SK-N-SH treated with all-trans-retinoic acid at 6 μM for 48 hours (cell line): ENCODE measurements around the gene RBM39.
"Not testable (repeated sequence)": the region's sequence is repeated elsewhere in the genome, so short reads cannot be mapped to it uniquely, and the experiment has no call there.

Source experiments
- ATAC-seq: fragments of 200-7000 bp; cut with Tn5 transposase; 3 replicates; pipeline ENCODE4 v1.9.1; 2020; ENCODE audit warnings: mild to moderate bottlenecking, moderate library complexity
- ARNTL ChIP-seq: fragments of 450-650 bp; formaldehyde crosslinking; IDR thresholded peaks from 2 replicates; pipeline ENCODE4 v1.5.0; 2020; ENCODE audit warnings: low read depth, mild to moderate bottlenecking, moderate library complexity, borderline replicate concordance
- BACH2 ChIP-seq: fragments of 250-450 bp; sonication (Bioruptor Pico); IDR thresholded peaks from 2 replicates; pipeline ENCODE4 v1.9.0; 2021; ENCODE audit warnings: mild to moderate bottlenecking, borderline replicate concordance
- ESRRG ChIP-seq: fragments of 250-450 bp; sonication (Bioruptor Pico); IDR thresholded peaks from 2 replicates; pipeline ENCODE4 v1.6.1; 2021; ENCODE audit warnings: mild to moderate bottlenecking
- GLIS3 ChIP-seq: fragments of 250-450 bp; sonication (Bioruptor Pico); IDR thresholded peaks from 2 replicates; pipeline ENCODE4 v1.5.0; 2020; ENCODE audit warnings: mild to moderate bottlenecking, moderate library complexity
- ISL1 ChIP-seq: fragments of 250-450 bp; sonication (Bioruptor Pico); IDR thresholded peaks from 2 replicates; pipeline ENCODE4 v2.1.2; 2022; ENCODE audit warnings: mild to moderate bottlenecking, moderate library complexity
- OSR1 ChIP-seq: fragments of 250-450 bp; sonication (Bioruptor Pico); IDR thresholded peaks from 2 replicates; pipeline ENCODE4 v1.8.0; 2022; ENCODE audit warnings: moderate library complexity, mild to moderate bottlenecking, inconsistent platforms
- PPARA ChIP-seq: fragments of 250-450 bp; sonication (Bioruptor Pico); IDR thresholded peaks from 2 replicates; pipeline ENCODE4 v1.5.0; 2020; ENCODE audit warnings: mild to moderate bottlenecking, borderline replicate concordance
- RARB ChIP-seq: fragments of 250-450 bp; sonication (Bioruptor Pico); IDR thresholded peaks from 2 replicates; pipeline ENCODE4 v1.8.0; 2021; ENCODE audit warnings: mild to moderate bottlenecking, moderate library complexity
- TCF4 ChIP-seq: fragments of 250-450 bp; sonication (Bioruptor Pico); IDR thresholded peaks from 2 replicates; pipeline ENCODE4 v1.8.0; 2021; ENCODE audit warnings: mild to moderate bottlenecking, moderate library complexity, borderline replicate concordance
- TOX ChIP-seq: fragments of 250-450 bp; sonication (Bioruptor Pico); IDR thresholded peaks from 2 replicates; pipeline ENCODE4 v1.8.0; 2021; ENCODE audit warnings: mild to moderate bottlenecking, moderate library complexity, borderline replicate concordance
- ZC3H10 ChIP-seq: fragments of 250-450 bp; sonication (Bioruptor Pico); IDR thresholded peaks from 2 replicates; pipeline ENCODE4 v1.5.1; 2021; ENCODE audit warnings: mild to moderate bottlenecking, moderate library complexity
- ZFP3 ChIP-seq: fragments of 250-450 bp; sonication (Bioruptor Pico); IDR thresholded peaks from 2 replicates; pipeline ENCODE4 v1.5.0; 2020; ENCODE audit warnings: mild to moderate bottlenecking, moderate library complexity
- ZFP30 ChIP-seq: fragments of 450-650 bp; formaldehyde crosslinking; IDR thresholded peaks from 2 replicates; pipeline ENCODE4 v1.5.0; 2022; ENCODE audit warnings: mild to moderate bottlenecking, moderate library complexity
- ZNF565 ChIP-seq: fragments of 450-650 bp; formaldehyde crosslinking; conservative IDR thresholded peaks from 2 replicates; pipeline ENCODE4 v1.5.0; 2020; ENCODE audit warnings: low read depth, mild to moderate bottlenecking, moderate library complexity
- ZNF70 ChIP-seq: fragments of 450-650 bp; formaldehyde crosslinking; IDR thresholded peaks from 2 replicates; pipeline ENCODE4 v1.5.0; 2020; ENCODE audit warnings: mild to moderate bottlenecking, moderate library complexity
- ZNF8 ChIP-seq: fragments of 450-650 bp; formaldehyde crosslinking; IDR thresholded peaks from 2 replicates; pipeline ENCODE4 v1.5.0; 2020; ENCODE audit warnings: mild to moderate bottlenecking, moderate library complexity
- TF ChIP-seq, protein P1 (sequence below): fragments of 250-450 bp; sonication (Bioruptor Pico); IDR thresholded peaks from 2 replicates; pipeline ENCODE4 v1.8.0; 2021; ENCODE audit warnings: low read depth, mild to moderate bottlenecking, moderate library complexity, borderline replicate concordance
- TF ChIP-seq, protein P2 (sequence below): fragments of 250-450 bp; sonication (Bioruptor Pico); IDR thresholded peaks from 2 replicates; pipeline ENCODE4 v1.5.1; 2021; ENCODE audit warnings: mild to moderate bottlenecking, moderate library complexity
- TF ChIP-seq, protein P3 (sequence below): fragments of 250-450 bp; sonication (Bioruptor Pico); IDR thresholded peaks from 2 replicates; pipeline ENCODE4 v1.5.1; 2020; ENCODE audit warnings: low read depth, mild to moderate bottlenecking, moderate library complexity

The RBM39 gene

DNA sequence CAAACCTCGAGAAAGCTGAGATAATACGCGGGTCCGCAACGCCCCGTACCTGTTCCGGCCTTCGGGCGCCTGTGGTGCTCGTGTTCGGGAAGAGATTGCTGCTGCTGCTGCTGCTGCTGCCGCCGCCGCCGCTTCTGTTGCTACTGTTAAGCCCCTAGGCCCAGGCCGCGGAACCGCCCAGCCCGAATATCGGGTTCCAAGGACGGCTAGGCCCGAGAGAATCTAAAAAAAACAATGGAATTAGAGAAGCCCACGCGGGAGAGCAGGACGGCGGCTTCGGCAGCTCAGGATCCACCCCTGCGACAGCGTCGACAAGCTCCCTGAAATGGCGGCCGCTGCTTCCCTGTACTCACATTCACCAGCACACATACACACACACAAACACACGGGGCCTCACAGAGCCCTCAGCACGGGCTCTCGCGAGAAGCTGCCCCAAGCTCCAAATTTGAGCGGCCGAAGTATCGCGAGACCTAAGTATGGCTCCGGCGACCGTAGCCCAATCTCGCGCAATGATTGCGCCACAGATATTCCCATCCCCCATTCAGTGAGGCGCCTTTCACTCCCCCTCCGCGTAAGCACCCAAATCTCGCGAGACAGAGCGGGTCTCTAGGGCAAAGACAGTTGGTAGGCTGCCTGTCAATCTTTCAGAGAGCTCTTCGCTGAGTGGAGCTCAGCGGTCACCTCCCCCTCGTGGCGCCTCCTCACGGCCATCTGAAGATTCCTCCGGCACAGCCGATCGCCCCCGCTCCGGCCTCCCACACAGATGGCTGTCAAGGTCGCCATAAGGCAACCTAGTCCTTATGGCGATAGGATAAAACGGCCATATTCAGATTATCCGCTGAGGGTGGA lies at the start of gene RBM39:
Gene RBM39, minus strand, starts transcription at position 369 of the 849 bp plus-strand sequence. CDS start 1,386 bp downstream, outside the sequence.
- TF ChIP-seq TCF4 (peak; percentile 29; the same call in 1 of the 2 replicates), ZNF70 (CRISPR knock-in tag) (no peak)
- peak; percentile 93 for ATAC-seq

DNA sequence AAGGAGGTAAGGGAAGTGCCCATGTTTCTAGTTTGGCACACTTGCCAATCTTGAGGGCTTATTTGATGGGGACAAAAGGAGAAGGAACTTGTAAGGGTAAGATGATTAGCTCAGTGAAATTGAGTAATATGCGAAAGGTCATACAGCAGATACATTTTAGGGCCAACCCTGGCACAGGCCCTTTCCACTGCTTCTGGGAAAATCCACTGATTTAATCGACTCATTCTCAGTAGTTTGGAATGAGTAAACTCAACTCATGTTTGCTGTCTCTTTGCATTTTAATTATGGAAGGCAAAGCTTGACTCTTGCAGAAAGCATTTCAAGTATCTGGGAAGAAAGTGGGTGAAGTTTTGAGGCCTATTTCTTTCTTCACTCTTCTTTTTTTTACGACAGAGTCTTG lies 49.8 kb upstream of the RBM39 start:
- TF ChIP-seq ESRRG (CRISPR knock-in tag) (no peak), ISL1 (peak; percentile 60)
- TF ChIP-seq, protein P1, sequence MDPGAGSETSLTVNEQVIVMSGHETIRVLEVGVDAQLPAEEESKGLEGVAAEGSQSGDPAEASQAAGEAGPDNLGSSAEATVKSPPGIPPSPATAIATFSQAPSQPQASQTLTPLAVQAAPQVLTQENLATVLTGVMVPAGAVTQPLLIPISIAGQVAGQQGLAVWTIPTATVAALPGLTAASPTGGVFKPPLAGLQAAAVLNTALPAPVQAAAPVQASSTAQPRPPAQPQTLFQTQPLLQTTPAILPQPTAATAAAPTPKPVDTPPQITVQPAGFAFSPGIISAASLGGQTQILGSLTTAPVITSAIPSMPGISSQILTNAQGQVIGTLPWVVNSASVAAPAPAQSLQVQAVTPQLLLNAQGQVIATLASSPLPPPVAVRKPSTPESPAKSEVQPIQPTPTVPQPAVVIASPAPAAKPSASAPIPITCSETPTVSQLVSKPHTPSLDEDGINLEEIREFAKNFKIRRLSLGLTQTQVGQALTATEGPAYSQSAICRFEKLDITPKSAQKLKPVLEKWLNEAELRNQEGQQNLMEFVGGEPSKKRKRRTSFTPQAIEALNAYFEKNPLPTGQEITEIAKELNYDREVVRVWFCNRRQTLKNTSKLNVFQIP (CRISPR knock-in tag), result no peak
- TF ChIP-seq, all 23 proteins: peak for 1
- ATAC-seq, result peak; percentile 97

DNA sequence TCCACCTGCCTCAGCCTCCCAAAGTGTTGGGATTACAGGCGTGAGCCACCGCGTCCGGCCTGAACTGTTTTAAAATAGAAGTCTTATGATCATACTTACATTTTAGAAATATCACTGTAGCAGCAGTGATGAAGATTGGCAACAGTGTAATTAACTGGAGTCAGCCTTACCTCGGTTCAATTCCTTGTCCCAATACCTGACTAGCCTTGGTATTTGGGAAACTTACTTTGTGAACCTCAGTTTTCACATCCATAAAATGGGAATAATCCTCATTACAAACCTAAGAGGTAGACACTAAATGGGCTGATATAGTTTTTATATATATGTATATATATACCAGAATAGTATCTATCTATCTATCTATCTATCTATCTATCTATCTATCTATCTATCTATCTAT lies 49.0 kb upstream of the RBM39 start:
- no peak for ATAC-seq
- TF ChIP-seq ARNTL (CRISPR knock-in tag), result no peak
- no peak for TF ChIP-seq RARB (CRISPR knock-in tag)
- TF ChIP-seq, protein P2, sequence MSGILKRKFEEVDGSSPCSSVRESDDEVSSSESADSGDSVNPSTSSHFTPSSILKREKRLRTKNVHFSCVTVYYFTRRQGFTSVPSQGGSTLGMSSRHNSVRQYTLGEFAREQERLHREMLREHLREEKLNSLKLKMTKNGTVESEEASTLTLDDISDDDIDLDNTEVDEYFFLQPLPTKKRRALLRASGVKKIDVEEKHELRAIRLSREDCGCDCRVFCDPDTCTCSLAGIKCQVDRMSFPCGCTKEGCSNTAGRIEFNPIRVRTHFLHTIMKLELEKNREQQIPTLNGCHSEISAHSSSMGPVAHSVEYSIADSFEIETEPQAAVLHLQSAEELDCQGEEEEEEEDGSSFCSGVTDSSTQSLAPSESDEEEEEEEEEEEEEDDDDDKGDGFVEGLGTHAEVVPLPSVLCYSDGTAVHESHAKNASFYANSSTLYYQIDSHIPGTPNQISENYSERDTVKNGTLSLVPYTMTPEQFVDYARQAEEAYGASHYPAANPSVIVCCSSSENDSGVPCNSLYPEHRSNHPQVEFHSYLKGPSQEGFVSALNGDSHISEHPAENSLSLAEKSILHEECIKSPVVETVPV (CRISPR knock-in tag), result no peak
- TF ChIP-seq ISL1, result no peak
- TF ChIP-seq, protein P3, sequence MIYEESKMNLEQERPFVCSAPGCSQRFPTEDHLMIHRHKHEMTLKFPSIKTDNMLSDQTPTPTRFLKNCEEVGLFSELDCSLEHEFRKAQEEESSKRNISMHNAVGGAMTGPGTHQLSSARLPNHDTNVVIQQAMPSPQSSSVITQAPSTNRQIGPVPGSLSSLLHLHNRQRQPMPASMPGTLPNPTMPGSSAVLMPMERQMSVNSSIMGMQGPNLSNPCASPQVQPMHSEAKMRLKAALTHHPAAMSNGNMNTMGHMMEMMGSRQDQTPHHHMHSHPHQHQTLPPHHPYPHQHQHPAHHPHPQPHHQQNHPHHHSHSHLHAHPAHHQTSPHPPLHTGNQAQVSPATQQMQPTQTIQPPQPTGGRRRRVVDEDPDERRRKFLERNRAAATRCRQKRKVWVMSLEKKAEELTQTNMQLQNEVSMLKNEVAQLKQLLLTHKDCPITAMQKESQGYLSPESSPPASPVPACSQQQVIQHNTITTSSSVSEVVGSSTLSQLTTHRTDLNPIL (CRISPR knock-in tag), result no peak
- TF ChIP-seq ZNF565 (CRISPR knock-in tag), result no peak
- no peak for TF ChIP-seq ZNF70 (CRISPR knock-in tag)
- TF ChIP-seq TOX (CRISPR knock-in tag), result no peak
- no peak for TF ChIP-seq GLIS3 (CRISPR knock-in tag)
- no peak for TF ChIP-seq ZFP3
- no peak for TF ChIP-seq ZC3H10
- no peak for TF ChIP-seq BACH2 (CRISPR knock-in tag)
- no peak for TF ChIP-seq ZFP30 (CRISPR knock-in tag)
- no peak for TF ChIP-seq PPARA (CRISPR knock-in tag)
- no peak for TF ChIP-seq TCF4
- TF ChIP-seq, protein P1 (CRISPR knock-in tag), result no peak
- TF ChIP-seq ZNF8 (CRISPR knock-in tag), result no peak

DNA sequence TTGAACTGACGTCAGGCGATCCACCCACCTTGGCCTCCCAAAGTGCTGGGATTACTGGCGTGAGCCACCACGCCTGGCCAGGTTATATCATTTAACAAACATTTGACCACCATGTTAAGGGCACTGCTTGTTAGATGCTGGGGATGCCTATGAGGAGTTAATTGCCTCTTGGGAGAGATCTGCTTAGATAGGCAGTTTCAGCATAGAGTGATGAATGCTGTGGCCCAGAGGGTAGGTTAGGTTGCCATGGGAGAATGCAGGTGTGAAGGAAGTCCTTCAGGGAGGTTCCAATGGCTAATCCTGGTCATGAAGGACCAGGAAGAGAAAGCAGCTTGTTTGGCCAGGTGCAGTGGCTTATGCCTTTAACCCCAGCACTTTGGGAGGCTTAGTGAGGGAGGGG lies 46.7 kb upstream of the RBM39 start:
- ATAC-seq, result no peak
- TF ChIP-seq, protein P2 (CRISPR knock-in tag), result no peak
- TF ChIP-seq ESRRG (CRISPR knock-in tag) (no peak), OSR1 (no peak), ISL1 (no peak), PPARA (CRISPR knock-in tag) (no peak), ZFP3 (no peak), ZNF8 (CRISPR knock-in tag) (no peak), BACH2 (CRISPR knock-in tag) (no peak), RARB (CRISPR knock-in tag) (no peak)

DNA sequence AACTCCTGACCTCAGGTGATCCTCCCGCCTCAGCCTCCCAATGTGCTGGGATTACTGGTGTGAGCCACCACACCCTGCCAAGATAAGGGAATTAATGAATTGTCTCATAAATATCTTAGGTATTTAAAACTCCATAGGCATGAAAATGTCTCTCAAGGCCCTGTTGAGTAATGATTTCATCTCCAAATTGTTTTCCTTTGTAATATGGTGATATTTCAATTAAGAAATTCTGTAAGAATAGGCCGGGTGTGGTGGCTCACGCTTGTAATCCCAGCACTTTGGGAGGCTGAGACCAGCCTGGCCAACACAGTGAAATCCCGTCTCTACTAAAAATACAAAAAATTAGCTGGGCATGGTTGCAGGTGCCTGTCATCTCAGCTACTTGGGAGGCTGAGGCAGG lies 43.5 kb upstream of the RBM39 start:
- ATAC-seq, result not testable (repeated sequence)

DNA sequence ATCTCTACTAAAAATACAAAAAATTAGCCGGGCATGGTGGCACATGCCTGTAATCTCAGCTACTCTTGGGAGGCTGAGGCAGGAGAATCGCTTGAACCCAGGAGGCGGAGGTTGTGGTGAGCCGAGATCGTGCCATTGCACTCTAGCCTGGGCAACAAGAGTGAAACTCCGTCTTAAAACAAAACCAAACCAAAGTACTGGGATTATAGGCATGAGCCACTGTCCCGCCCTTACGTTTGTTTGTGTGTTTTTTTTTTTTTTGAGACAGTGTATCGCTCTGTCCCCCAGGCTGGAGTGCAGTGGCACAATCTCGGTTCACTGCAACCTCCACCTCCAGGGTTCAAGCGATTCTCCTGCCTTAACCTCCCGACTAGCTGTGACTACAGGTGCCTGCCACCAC lies 41.8 kb upstream of the RBM39 start:
- ATAC-seq, result not testable (repeated sequence)
